ENCODE results near the gene CCND2.

CCND2 gene

DNA sequence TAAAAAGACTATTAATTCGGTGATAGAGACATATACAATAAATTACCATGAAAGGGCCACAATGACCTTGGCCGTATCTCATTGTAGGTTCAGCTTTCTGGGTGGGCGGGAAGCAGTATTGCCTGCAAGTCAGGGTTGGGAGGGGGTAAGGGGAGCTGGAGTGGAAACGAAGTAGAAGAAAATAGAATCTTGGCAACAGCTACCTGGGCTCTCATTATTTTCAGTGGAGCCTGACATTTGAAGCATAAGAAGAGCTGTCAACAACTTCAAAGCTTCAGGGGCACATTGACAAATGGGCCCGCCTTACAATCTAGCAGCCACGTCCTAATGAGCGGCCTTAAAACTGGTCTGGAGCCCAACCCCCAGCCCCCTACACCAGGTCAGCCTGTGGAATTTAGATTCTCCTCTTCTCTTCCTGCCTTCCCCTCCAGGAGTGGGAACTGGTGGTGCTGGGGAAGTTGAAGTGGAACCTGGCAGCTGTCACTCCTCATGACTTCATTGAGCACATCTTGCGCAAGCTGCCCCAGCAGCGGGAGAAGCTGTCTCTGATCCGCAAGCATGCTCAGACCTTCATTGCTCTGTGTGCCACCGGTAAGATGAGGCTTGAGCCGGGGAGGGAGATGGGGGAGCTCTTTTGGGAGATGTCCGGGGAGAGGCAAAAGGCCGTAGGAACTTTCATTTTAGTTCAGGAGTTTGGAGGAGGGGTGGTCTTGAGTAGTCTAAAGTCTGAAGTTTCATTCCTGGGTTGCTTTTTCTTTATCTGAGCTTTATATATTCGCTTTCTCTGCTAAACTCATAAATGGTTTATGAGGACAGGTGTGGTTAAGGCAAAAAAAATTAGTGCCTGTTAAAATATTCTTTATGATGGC lies 5.0 kb downstream of the CCND2 start:
- no peak for DNase-seq

DNA sequence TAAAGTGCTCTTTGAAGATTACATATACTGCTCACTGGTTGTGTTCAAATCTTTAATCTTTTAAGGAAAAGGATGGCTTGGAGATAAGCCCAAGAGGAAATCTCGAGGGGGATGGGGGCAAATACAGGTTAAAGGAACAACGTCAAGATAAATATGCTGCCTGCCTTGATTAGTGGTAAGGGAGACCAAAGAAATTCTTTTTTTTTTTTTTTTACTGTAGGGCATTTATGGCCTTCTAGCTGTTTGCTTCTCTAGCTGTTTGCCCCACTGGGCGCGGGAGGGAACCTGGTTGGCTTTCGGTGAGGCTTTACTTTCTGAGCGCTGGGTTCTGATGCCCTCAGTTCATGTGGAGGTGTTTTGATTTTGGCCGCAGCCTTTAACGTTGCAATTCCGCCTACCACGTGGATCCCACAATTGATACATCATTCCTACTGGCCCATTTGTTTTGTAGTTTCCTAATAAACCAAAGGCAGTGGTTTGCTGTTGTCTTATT lies 5.7 kb downstream of the CCND2 start:
- no peak for DNase-seq

DNA sequence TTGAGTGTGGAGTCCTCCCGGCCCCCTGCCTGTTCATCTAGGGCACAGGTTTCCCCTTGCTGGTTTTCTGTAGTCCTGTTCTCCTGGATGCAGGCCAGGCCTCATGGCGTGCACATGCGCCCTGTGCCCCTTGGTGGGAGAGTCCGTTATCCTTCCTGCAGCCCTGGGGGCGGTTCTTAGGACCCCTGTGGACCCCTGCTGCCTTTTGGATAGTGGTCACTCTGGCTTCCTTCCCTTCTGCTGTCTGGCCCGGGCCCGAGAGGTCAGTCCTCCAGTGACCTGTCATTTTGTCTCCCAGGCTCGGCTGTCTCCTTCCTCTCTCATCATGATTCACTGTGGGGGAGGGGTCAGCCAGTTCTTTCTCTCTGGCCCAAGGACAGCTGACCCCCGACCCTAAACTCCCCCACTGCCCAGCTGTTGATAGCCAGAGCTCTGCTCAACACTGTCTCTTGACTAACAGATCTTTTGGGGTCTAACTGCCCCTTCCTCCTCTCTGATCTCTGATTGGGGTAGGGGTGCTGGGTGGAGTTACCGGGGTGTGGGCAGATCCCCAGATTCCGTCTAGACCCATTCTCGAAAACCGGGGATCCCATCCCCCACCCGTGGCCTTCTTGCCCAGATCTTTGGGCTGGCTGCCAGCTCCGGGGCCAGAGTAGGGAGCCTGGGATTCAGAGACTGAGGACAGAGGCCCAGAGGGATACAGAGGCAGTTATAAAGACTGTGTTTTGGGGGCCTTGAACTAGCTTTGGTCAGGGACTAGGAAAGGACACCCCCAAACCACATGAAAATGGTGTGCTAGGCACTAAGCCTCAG lies 7.0 kb downstream of the CCND2 start:
- no peak for DNase-seq

DNA sequence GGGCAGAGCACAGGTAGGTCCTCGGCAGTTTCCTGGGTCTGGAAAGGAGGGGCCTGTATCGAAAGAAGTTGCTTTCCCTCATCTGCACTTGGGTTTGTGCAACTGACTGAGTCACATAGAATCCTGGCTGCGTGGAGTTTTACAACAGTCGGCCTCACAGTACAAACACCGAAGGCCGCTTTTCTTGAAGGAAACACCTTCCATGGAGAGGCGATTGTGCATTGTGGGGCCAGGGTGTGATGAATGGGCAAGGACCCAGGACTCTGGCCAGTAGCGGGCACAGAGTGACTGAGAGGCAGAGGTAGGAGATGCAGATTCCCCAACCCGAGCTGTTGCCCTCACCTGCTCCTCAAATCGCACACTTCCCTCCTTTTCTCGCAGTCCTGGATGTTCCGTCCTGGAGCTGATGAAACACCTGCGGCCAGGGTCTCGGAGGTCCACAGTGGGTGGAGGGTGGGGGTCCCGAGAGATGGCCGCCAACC lies 7.7 kb downstream of the CCND2 start:
- DNase-seq: no peak

DNA sequence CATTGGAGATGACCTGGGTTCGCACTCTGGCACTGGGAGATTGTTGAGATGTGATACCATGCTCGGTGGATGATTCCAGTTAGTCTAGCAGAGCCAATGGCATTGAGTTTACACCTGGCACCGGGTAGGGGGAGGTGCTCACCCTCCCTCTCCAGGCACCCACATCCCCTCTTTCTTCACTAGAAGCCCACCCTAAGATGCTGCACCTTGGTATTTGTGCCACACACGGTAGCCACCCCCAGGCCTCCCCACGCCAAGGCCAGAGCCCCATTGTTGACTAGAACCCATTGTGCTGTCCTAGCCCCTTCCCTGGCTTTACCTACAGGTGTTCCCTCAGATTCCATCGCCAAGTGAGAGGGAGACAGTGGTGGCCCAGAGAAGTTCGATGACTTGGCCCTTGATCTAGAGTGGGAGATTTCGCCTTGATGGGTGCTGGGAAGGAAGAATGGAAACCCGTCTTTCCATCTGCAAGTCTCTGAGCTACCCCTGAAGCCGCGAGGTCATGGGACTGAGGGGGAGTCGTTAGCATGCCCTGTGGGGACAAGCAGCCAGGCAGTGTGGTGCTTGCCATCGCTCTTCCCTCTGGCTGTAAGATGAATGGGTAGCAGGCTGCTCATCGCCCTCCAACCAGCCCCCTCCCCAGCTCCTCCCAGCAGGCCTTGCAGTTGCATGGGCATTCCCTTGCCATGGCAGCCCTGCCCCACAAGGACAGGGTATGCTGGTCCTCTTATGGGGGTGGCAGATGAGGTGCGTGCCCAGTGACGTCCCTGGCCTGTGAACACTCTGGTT lies 8.7 kb downstream of the CCND2 start:
- DNase-seq: no peak

DNA sequence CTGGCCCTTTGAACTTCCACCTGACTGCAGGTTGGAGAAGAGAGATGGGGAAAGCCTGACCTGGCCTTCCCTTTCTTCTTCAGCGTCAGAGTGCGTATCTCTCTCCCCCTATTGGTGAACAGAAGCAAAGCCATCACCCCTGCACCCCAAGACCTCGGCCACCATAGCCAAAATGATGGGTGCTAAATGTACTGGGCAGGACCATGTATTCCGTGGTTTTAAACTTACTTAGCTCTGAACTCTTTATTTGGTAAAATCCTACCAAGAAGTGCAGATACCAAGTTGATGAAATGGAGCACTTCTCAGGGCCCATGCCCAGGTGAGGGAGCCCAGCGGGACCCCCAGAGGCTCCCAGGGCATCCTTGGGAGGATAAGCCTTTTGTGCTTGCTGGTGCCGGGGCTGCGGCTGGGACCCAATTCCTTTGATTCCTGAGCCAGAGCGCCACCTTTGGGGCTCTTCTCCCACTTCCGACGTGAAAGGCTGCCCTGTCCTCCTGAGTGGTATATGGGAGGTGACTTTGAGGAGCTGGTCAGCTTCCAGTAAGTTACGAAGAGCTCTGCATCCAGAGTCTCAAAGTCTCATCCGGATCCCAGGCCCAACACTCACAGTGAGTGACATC lies 9.4 kb downstream of the CCND2 start:
- DNase-seq: no peak

DNA sequence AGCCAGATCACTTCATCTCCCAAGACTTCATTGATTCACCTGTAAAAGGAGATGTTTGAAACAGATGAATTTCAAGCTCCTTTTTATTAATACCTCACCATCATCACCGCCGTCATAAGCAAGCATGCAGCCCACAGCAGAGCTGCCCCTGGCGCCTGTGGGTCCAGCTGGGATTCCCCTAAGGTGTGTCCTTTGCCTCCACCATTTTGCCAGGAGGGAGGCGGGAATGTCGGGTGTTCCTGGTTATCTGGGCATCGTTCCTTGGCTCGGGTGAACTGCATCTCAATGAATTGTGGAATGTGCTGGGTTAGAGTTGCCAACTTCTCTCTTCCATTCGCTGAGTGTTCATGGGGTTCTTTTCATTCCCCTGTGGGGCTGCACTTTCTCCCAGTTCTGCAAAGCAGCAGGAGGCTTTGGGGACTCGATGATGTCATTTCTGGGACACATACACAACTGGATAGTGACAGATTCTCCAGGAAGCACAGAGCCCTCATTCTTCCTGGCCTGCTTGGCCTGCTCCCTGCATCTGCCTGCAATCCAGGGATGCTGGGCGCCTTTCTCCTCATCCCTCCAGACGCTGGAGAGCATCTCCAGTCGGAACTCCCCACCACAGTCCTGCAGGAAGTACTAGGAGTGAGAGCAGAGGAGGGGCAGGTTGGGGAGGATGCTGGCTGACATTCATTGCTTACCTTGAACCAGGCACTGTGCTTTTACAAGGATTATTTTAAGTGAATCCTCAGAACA lies 10.1 kb downstream of the CCND2 start:
- no peak for DNase-seq

DNA sequence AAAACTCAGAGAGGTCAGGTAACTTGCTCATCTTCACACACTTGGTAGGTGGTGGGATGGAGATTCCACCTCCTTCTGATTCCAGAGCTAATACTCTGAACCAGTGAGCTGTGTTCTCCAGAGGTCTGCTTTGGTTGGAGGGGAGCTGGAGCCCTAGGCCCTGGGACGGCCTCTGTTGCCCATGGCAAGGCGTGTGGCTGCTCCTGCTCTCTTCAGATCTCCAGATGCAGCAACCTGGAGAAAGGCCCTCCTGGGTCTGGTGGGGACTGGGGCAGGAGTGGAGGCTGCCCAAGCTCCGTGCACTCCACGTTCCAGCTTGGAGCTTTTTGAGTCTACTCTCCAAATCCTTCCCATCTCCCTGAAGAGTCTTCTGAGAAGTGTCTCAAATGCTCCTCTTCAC lies 10.7 kb downstream of the CCND2 start:
- no peak for DNase-seq

DNA sequence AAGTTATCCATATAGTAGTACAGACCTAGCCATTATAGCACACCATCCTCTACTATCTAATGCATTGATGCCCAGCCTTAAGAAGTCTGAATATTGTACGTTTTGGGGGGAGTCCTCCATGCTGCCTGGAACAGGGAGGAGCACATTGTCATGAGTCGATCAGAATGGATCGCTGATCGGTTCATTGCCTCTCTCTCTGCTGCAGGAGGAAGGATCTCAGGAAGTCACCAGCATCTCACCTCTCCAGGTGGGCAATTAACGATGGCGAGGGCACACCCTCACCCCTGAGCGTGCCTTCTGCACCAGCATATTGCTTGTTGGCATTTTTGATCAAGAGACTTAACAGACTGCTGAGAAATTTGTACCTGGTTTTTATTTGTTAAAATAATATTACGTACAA lies 11.5 kb downstream of the CCND2 start:
- no peak for DNase-seq

DNA sequence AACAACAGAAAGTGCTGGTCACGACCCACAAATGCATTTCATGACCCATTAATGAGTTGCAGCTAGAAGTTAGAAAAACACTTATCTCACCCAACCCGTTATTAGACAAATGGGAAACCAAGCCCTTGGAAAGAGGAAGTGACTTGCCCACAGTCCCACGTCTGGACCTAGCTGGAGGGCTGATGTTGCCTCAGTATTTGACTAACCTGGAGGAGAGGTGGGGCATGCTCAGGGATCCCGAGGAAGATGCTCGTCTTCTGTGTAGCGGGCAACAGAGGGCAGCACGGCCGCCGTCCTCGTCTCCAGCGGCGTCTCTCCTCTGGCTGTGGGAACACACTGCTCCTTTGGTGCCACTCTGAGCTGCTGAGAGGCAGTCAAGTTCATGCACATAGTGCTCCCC lies 12.7 kb downstream of the CCND2 start:
- DNase-seq: no peak

DNA sequence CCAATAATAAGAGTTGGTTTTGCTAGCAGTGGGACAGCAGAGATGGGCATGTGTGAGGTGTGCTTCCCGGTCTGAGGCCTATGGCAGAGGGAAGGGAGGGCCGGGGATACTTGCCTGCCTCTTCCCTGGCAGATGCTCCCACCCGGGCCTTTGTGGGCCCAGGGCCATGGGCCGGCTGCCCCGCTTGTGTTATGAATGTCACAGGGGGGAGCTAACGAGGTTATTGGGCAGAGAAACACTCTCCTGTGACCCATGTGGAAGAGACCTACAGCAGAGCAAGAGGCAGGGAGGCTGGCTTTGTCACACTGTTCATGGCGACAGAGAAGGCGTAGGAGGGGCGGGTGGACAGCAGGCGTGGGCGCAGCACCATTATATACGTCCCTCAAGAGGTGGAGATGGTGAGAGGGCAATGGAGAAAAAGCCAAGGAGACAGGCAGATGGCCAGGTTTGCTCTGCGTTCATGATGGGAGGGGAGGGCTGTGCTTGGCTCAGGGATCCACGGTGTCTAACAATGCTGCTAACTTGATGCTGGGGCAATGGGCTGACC lies 13.3 kb downstream of the CCND2 start:
- no peak for DNase-seq

DNA sequence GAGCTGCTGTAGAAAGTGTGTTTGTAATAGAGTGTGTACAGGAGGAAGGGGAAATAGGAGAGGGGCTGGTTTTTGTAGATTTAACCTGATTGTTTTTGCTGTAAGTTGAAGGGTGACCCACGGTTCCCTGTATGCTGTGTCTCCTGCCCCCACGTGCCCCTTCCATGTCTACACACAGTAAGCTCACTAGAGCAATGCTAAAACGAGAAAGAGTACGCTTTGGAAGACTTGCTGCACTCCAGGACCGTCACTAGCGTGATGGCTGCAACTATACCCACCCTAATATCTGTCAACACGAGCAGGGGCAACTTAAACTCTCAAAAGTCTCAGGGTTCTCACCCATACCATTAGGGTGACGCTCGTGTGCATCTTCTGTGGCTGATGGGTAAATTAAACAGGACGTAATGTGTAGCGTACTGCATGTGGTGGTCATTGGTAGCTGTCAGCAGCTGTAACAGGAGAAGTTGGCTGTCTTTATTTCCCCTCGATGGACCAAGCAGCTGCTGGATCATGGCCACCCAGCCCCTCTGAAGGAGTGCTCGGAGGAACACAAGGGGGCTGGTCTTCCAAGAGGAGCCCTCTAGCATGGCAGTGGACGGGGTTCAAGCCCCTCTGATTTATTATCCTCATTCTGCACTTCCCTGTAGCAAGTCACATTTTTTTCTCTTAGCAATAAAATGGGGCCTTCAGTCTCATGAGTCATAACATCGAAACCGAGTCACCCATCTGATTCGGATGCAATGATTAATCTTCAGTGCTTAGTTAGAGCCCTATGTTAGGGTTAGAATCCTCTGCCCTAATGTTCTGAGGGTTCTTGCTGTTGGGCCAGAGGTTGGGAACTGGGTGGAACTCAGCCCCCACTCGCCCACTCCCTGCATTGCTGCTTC lies 14.0 kb downstream of the CCND2 start:
- DNase-seq: no peak

DNA sequence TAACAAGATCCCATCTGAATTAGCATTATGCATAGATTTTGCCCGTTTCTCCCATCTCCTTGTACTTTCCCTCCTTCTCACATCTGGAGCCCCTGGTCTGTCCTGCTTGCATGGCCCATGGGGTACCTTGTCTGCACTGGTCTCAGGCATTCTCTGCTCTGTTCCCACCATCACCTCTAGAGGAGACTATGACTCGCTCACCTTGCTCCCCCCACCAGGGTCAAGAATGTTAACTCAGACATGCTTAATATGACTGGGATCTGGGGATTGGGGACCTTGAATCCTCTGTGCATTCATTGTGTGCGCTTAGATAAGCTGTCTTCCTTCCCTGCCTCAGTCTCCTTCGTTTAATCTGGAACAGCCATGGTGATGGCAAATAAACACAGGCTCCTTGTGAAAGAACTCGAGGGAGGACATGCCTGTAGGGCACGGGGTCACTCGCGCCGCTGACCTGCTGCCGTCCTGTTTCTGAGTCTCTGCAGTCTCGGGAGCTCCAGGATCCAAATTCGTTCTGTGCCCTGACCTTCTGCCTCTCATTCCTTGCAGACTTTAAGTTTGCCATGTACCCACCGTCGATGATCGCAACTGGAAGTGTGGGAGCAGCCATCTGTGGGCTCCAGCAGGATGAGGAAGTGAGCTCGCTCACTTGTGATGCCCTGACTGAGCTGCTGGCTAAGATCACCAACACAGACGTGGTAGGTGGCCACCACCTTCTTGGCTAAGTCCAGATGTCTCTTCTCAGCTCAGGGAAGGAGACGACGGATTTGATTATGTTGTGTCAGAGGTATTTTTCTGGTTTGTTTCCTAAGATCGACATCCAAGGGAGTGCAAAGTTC lies 15.0 kb downstream of the CCND2 start:
- DNase-seq: no peak

DNA sequence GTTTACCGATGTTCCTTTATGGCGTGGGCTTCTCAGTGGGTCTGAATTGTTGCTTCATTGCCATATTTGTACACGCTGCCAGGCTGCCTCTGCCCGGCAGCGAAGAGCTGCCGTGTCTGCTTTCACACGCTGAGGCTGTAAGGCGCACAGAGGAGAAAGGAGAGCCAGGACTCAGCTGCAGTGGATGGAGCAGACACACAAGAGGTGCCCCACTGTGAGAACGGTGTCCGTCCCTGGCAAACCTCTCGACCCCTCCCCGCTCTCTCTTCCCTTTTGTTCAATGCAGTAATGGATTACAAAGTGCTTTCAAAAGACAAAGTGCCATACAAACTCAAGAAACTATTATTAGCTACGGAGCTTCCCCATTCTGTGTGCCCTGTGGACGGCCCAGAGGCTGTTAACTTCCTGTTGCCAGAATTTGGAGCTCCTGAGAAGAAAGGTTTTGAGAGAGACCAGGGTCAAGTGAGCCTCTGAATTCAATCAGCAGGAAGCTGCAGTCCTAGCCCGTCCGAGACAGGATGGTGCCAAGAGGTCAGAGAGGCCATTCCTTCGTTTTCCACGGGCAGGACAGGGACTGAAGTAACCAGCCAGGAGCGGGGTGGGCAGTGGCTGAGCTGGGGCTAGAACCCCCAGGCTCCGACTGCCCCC lies 15.8 kb downstream of the CCND2 start:
- DNase-seq: no peak

DNA sequence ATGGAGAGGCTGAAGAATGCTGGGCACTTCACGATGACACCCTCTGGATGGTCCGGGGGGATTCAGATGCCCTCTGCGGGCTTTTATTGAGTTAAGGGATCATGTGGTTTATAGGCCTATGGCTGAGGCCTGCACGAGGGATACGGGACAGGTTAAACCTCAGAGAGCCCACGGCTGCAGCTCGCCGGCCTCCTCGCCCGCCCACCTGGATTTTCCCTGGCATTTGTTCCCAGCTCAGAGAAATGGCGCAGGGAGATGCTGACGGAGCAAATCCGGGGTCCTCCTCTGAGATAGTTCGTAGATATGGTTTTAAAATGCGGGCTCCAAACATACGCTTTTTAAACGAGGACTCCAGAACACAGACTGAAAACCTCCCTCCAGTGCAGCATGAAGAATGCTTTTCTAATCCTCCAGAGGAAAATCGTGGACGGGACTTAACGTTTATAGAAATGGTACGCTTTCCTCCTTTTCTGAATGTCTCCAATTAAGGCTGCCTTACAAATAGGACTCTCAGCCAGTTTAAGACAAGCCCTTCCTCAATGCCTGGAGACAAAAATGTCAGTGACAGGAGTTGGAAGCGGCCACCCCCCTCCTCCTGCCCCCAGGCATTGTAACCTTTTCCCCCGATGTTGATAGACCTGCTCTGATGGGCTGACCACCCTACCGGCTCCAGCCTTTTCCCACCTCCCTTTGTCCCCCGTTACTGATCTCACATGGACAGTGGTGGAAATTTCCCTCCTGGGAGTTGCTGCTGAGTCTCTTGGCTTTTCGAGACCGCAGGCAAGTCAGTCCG lies 16.6 kb downstream of the CCND2 start:
- no peak for DNase-seq

DNA sequence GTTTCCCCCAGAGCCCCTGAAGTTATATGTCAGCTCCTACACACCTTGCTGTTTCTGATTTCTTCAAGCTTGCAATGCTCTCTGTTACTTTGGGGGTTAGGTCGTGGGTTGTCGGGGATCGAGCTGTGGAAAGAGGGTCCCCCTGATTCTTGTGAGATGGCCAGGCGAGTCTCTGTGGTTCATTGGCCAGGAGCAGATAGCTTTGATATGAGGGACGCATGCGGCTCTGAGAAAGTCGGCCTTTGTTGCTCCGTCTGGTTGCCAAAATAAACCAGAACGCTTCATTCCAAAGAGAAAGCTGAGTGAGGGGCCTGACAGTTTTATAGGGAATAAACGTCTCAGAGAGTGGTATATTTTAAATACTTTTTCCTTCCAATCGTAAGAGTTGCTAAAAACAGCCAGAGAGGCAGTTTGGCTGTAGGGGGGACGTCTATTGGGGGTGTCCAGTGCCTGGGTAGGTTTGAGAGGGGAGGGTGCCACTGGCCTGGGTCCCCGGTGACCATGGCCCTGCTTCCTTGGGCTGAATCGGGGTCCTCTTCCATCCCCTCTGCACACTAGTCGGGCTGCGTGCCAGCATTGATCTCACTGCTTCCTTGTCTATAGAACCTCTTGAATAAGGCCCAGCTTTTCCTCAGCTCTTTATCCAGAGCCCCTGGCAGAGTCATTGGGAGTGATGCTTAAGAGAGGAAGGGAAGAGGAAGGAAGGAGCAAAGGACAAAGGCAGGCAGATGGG lies 18.9 kb downstream of the CCND2 start:
- DNase-seq: no peak

DNA sequence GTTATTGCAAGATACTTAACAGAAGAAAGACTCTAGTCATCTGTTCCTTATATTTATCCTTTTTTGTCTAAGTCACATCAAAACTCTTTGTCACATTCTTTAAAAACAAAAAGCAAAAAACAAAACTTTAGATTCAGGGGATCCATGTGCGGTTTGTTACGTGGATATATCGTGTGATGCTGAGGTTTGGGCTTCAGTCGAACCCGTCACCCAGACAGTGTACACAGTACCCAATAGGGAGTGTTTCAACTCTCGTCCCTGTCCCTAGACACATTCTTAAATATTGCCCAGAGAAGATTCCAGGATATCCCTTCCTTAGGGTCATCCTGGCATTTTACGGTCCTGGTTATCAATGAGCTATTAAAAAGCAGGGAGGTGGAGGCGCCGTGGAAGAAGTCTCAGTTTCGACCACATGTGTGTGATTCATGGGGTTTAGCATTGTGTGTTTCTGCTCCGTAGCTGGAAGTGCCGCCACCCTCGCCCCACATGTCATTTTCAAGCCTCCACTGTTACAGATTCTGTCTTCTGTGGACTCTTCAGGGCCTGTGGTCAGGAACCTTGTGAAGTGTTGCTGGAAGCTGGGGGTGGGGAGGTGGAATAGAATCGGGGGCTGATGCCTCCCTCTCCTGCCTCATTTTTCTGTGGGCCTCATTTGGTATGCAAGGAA lies 19.9 kb downstream of the CCND2 start:
- DNase-seq: peak; percentile 43

Data from CD4-positive, alpha-beta T cell treated with Interleukin-10 for 1 hour (primary cell).